ENCODE measurements around the gene PLCH2.

- TF ChIP-seq CTCF (IDR thresholded peaks at IDR 0.05) (no peak), POLR2A (IDR thresholded peaks at IDR 0.05) (no peak)
These were observed 26.1 kb downstream of the PLCH2 start for GRCh38 chr1:2502210-2502609.
